HG03439 (cell line): ENCODE measurements around the gene SAFB2.

ENCODE experiments used
- ATAC-seq: cut with Tn5 transposase; IDR thresholded peaks from one replicate; pipeline ENCODE4 v1.9.1; 2021; ENCODE audit warnings: mild to moderate bottlenecking, moderate library complexity; ENCODE audit not compliant: unreplicated experiment

The SAFB2 gene

DNA sequence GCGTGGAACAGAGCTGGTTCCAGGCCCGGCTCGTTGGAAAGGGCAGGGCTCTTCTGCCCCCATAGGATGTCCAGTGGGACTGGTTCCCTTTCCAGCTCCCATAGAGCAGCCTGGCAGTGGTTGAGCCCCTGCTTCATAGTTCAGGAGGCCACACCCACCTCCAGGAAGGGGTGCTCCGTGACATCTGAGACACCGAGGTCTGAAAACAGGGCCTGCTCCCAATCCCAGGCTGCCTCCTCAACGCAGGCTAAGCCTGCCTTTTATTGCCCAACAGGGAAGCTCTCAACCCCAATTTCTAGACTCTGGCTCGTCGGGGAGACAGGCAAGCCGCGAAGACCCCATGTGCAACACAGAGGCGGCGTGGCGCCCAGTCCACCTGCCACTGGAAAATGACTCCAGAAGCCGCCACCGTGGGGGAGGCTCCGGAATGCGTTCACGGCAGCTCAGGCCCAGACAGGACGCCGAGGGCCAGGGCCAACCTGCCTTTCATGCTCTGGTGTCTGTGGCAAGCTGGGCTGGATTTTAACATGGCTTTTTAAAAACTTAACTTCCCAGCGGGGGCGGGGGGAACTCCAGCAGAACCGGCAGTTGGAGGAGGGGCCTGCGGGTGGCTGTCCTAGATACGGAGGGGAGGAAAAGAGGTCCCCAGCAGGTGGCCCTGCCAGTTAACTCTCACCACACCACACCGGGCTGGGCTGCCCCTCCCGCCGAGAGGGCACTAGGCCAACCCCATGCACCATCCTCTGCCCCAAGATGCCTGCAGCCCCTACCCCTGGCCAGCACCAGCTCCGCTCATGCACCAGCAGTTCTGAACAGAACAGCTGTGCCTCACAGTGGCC is 36.9 kb downstream of the SAFB2 start:
- ATAC-seq: no peak

DNA sequence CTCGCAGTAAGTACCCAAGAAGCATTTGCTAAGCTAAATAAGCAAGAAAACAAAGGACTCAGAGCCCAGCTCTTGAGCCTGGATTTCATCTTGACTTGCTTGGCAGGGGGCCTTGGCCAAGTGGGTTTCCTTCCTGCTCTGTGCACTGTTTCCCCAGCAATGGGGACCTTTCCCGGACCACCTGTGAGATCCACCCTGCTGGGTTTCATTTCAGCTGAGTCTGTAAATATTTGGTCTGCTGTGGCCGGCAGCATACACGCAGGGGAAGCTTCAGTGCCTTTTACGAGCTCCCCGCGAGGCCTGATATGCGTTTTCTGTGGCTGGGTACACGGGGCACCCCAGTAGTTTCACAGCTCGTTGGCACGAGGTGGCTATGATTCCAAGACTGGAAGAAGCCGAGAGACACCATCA is 42.4 kb downstream of the SAFB2 start:
- no peak for ATAC-seq

DNA sequence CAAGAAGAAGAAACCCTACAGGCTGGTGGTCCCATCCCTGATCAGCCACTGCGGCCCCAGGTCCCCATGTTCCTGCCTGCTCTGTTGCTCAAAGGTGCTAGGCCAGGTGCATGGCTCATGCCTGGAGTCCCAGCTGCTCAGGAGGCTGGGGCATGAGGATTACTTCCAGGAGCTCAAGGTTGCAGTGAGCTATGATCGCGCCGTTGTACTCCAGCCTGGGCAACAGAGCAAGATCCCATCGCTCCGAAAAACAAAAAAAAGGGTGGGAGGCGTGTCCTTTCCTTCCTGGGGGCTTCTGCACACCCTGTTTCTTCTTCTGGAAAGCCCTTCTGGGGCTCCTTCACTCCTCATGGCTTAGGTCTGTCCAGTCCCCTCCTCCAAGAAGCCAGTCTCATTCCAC is 42.9 kb downstream of the SAFB2 start:
- no peak for ATAC-seq

DNA sequence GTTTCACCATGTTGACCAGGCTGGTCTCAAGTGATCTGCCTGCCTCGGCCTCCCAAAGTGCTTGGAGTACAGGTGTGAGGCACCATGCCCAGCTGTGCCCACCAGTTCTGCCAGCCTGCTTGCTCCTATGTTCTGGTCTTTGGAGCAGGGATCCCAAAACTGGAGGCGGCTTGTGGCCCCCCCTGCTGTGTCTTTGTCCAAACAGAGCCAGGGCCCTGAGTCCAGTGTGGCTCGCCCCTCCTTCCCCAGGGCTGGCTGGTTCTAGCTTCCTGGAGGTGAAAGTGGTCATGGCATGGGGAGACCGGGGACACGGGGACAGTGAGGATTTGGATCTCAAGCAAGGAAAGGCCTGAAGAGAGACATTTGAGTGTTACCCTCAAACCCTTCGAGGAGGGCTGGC is 43.3 kb downstream of the SAFB2 start:
- no peak for ATAC-seq

DNA sequence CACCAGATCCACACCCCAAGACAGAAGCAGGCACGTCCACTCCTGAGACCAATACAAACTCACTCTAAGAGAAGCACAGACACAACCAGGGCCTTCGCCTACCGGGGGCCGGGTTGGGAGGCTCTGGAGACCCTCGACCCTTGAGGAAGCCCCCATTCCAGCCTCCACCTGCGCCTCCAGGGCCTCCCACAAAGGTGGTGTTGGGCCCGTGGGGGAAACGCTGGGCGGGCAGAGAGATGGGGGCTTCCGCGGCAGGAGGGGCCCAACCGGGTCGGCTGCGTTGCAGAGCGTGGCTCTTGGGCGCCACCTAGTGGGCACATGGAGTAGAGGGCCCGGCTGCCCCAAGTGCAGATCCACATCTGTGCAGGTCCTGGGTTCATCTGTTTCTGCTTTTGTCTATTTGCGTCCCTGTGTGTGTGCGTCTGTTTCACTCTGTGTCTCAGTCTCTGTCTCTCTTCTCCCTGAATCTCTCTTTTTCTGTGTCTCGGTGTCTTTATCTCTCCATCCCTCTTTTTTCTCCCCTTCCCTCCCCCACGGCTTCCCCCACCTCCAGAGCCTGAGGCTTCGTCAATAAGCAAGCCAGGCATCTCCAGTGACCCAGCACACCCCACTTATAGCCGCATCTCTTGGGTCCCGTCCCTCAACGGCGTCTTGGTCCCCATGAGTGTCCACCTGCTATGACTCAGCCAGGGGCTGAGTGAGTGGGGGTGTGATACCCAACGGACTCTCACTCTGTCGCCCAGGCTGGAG is 44.3 kb downstream of the SAFB2 start:
- no peak for ATAC-seq

DNA sequence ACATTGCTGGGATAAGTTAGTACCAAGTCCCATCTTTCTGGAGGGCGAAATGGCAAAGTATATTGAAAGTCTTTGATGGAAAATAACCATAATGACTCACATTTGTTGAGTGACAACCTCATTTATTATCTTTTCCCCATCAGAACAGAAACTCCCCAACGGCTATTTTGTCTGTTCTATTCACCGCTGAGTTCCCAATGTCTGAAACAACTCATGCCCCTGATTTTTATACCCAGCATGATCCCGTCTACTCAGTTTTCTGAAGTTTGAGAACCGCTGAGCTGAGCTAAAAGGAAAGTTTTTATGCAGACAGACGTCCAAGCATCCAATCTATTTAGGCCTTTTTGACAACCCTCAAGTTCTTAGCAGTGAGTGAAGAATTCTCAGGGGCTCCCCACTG is 47.0 kb downstream of the SAFB2 start:
- no peak for ATAC-seq

DNA sequence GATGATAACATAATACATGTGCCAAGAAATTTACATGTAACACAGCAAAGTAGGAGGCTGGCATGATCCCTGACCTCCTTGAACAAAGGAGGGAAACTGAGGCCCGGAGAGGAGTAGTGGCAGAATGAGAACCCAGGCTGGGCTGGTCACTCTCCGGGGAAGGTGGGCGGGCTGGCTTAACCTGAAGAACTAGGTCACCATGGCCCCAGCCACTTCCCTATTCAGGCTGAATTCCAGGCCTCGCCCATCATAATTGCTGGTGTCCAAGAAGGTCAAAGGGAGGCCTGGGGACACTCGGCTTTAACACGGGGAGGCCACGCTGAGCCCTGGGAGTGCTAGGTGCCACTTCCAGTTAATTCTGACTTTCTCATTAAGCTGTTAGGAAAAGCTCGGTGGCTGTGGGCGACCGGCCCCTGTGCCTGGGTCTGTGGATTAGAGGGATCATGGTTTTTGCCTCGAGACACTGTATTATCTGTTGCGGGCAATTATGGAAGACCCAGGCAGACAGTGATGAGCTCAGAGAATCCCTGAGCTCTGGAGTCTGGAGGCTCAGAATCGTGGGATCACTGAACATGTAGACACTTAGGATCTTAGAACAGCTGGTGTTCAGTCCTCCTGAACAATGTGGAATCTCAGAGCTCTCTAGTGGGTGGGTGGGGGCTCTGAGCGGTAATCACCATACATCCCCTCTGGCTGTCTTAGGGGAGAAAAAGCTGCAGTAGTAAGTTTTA is 49.9 kb downstream of the SAFB2 start:
- ATAC-seq: no peak

DNA sequence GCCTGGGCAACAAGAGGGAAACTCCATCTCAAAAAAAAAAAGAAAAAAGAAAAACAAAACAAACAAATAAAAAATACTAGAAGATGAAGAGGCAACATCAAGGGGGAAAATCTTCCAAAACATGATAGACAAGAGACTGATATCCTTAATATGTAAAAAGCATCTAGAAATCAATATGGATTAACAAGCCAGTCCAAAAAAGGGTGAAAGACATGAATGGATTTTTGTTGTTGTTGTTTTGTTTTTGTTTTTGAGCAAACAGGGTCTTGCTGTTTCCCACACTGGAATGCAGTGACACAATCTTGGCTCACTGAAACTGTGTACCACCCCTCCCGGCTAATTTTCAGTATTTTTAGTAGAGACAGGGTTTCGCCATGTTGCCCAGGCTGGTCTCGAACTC is 50.8 kb downstream of the SAFB2 start:
- ATAC-seq: no peak

DNA sequence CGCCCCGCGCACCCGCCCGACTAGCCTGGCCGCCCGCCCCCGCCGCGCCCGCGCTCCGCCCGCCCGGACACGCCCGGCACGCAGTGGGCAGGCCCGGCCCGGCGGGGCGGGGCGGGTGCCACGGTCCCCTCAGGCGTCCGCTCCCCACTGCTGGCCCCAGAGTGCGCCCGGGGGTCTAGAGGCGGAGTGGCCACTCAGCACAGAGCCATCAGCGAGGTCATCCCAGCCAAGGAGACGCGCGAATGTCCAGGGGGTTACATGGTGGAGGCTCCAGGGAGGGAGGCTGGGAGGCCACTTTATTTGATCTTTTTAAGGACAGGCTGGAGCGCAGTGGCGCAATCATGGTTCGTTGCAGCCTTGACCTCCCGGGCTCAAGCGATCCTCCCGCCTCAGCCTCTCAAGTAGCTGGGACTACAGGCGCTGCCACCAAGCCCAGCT is 54.6 kb downstream of the SAFB2 start:
- ATAC-seq: no peak

DNA sequence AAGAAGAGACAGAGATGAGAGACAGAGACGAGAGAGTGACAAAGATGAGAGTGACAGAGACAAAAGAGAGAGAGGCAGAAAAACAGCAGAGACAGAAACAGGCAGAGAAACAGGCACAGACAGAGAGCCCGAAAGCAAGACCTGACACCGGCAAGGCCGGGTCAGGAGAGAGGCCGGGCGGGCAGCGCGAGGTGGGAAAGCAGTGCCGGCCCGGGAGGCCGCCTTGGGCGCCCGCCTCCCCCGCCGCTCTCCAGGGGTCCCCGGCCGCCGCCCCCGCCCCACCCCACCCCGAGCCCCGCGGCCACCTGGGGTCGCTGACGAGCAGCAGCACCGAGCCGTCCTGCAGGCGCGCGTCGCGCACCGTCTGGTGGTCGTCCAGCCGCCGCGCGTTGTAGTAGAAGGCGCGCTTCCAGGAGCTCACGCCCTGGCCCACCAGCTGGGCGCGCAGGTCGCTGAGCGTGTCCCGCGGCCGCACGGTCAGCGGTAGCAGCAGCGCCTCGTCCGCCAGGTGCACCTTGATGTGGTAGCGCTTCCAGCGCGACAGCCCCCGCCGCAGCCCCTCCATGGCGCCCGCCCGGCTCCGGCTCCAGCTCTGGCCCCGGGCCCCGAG is 55.1 kb downstream of the SAFB2 start, which contains the start of gene TINCR:
TSS of gene TINCR (minus strand) at position 594 of the 610 bp plus-strand sequence.
- no peak for ATAC-seq

DNA sequence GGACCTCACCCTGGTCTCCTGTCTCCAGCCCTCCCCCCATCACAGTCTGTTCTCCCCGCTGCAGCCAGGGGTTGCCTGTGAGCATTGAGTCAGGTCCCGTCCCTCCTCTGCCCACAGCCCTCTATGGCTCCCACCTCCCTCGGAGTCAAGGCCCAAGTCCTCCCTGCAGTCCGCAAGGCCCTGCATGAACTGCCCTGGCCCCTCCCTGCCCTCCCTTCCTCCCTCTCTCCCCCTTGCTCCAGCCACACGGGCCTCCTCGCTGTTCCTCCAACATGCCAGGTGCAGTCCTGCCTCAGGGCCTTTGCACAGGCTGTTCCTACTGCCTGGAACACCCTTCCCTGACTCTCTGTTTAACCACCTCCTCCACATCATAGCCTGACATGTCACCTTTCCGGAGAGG is 57.6 kb downstream of the SAFB2 start:
- no peak for ATAC-seq

DNA sequence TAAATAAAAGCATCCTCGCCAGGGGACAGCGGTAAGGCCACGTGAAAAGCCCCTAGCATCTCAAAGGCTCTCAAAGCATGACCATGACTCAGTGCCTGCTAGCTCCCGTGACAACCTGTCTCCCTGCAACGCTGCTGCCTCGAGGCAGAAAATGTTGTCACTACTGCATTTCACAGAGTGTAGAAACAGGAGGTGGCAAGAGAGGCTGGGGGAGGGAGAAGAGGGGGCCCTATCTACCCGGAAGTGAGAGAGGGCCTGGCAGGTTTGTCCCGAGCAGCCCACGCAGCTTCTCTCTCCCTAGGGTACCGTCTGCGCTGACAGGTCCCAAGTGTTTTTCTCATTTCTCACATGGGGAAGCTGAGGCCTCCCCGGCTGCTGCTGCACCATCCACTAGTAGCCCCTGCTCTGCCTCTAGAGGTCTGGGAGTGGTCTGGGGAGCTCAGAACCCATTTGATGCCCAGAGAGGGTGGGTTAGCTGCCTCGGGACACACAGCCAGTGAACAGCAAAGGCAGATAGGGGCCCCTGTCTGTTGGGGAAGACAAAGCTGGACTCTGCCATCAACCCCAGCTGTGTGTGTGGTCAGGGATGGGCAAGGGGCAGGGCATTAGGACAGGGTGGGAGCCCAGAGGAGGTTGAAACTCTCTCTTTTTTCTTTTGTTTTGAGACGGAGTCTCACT is 58.5 kb downstream of the SAFB2 start:
- no peak for ATAC-seq

DNA sequence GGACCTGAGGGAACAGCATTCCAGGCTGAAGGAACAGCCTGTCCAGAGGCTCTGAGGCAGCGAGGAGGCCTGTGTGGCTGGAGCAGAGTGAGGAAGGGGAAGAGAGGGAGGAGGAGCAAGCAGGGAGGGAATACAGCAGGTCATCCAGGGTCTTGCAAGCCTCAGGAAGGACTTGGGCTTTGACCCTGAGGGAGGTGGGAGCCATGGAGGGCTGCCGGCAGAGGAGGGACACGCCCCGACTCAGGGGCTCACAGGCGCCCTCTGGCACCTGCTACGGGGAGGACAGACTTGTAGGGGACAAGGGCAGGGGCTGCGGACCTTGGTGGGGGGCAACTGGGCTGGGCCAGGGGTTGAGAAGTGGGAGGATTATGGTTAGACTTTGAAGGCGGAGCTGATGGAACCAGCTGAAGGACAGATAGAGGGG is 59.6 kb downstream of the SAFB2 start:
- ATAC-seq: no peak

DNA sequence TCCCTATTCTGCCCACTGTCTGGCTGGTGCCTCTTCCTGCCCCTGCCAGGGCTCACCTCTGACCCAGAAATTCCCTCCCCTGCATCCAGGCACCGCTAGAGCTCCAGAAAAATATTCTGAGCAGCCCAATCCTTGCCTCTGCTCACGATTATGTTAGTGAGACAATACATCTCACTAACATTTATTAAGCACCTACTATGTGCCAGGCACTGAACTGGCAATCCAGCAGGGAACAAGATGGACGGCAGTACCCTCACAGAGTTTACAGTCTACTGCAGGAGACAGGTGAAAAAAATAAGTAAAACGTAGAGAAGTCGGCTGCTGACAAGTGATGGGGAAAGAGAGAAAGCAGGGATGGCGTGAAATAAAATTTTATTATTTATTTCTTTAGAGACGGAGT is 60.3 kb downstream of the SAFB2 start:
- ATAC-seq: no peak

DNA sequence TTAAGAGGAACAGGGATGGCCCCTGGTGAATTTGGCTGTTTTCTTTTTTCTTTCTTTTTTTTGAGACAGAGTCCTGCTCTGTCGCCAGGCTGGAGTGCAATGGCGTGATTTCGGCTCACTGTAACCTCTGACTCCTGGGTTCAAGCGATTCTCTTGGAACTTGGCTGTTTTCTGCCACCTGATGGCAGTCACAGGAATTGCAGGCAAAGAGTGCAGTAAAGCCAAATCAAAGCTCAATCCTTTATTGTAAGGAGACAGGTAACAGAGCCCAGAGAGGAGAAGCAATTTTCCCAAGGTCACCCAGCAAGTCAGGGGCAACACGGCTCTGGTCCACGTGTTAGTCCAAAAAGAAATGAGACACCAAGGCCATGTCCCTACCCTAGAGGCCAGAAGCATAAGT is 61.0 kb downstream of the SAFB2 start:
- ATAC-seq: no peak

DNA sequence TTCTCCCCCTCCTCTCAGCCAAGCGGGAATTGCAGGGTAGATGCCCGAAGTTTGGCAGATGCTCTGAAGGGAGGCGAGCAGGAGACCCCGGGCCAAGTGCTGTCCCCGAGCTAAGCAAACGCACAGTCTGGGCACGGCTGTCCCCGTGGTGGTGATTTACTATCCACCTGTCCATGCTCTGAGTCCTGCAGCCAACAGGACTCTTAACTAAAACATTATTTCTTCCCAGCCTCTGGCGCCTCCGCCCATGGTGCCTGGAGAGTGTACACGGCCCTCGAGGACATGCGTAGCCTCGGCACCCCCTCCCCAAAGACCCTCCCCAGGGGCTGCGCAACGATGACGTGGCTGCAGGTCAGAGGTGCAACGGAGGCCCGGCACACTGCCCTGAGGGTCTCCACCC is 62.4 kb downstream of the SAFB2 start:
- no peak for ATAC-seq

DNA sequence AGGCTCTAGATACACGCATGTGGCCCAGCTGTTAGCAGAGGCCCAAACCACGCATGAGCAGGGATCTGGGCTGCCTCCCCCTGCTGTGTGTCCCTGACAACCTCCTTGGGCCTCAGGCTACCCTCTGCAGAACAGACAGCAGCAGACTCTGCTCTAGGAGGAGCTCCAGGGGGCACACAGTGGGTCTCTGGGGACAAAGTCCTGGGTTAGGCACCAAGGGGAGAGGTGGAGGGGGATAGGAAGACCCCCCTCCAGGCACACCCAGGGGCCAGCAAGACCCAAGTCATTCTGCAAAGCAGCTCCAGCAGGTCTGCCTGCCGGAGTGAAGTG is 62.8 kb downstream of the SAFB2 start:
- no peak for ATAC-seq

DNA sequence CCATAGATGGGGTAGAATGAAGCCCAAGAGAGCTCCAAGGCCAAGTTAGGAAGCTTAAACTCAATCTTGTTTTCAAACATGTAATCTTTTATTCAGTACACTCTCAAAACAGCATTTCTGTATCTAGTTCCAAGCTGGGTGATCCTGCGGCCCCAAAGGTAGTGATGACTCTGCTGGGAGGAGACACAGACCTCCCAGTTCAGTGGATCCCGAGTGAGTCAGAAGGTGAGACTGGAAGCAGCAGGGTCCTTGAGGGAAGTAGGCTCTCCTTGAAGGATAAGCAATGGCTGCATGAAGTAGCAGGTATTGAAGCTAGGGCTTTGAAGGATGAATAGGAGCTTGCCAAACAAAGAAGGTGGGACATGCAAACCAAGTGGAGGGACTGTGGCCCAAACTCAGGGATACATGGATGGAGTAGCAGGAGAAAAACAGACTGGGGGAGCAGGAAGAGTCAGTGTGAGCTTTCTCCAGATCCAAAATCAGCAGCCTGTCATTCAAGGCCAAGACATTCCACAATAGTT is 64.4 kb downstream of the SAFB2 start:
- ATAC-seq: no peak

DNA sequence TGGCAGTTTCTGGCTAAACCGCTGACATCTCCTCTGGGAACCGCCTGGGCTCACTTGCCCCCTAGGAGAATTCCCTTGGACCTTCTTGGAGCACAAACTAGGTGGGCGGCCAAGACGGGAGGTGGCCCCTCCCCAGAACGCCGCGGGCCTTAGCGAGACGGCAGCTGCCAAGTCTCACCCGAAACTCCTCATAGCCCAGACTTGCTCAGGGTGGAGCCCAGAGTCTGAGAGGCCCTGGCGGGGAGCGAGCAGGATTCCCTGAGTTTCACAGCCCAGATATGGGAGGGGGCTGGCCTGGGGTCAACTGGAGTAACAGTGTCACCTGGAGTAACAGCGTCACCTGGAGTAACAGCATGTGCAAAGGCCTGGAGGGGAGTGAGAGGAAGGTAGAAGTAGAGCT is 64.9 kb downstream of the SAFB2 start:
- no peak for ATAC-seq

DNA sequence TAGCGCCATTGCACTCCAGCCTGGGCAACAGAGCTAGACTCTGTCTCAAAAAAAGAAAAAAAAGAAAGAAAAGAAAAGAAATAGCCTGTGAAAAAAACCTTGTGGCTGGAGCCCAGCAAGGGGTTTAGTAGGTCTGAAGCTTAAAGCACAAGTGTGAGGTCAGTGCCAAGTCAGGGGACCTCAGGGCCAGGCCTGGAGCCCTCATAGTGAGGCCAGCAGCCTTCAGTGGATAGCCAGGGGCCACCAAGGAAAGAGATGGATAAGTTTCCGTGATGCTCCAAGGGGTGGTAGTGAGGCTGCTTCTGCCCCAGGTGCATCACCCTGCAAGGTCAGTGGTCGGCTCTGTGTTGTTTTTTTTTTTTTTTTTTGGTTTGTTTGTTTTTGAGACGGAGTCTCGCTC is 67.7 kb downstream of the SAFB2 start:
- ATAC-seq: no peak
